ENCODE data around the gene RBL2.
"Not testable (repeated sequence)": the region's sequence is repeated elsewhere in the genome, so short reads cannot be mapped to it uniquely, and the experiment has no call there.

The RBL2 gene, protein sequence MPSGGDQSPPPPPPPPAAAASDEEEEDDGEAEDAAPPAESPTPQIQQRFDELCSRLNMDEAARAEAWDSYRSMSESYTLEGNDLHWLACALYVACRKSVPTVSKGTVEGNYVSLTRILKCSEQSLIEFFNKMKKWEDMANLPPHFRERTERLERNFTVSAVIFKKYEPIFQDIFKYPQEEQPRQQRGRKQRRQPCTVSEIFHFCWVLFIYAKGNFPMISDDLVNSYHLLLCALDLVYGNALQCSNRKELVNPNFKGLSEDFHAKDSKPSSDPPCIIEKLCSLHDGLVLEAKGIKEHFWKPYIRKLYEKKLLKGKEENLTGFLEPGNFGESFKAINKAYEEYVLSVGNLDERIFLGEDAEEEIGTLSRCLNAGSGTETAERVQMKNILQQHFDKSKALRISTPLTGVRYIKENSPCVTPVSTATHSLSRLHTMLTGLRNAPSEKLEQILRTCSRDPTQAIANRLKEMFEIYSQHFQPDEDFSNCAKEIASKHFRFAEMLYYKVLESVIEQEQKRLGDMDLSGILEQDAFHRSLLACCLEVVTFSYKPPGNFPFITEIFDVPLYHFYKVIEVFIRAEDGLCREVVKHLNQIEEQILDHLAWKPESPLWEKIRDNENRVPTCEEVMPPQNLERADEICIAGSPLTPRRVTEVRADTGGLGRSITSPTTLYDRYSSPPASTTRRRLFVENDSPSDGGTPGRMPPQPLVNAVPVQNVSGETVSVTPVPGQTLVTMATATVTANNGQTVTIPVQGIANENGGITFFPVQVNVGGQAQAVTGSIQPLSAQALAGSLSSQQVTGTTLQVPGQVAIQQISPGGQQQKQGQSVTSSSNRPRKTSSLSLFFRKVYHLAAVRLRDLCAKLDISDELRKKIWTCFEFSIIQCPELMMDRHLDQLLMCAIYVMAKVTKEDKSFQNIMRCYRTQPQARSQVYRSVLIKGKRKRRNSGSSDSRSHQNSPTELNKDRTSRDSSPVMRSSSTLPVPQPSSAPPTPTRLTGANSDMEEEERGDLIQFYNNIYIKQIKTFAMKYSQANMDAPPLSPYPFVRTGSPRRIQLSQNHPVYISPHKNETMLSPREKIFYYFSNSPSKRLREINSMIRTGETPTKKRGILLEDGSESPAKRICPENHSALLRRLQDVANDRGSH

DNA sequence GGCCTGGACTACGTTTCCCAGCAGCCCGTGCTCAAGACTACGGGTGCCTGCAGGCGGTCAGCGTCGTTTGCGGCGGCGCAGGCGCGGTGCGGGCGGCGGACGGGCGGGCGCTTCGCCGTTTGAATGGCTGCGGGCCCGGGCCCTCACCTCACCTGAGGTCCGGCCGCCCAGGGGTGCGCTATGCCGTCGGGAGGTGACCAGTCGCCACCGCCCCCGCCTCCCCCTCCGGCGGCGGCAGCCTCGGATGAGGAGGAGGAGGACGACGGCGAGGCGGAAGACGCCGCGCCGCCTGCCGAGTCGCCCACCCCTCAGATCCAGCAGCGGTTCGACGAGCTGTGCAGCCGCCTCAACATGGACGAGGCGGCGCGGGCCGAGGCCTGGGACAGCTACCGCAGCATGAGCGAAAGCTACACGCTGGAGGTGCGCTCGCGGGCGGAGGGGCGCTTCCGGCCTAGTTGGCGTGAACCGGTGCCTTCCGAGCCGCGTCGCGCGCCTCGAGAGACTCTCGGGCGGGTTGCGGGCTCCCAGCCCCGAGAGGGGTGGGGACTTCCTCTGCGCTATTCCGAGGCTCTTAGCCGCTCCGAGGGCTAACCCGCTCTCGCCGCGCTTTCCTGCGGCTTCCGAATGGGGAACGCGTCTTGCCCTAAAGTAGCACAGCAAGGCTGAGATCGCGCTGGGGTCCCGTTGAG lies at the start of gene RBL2:
Gene RBL2, plus strand, starts transcription at position 95 of the 689 bp plus-strand sequence. Its CDS starts 86 bp downstream, at position 181.
- H3K9me3 ChIP-seq (replicated peaks in 1 of 11): peaks cover 0 to 5% (median 0%) of the 10 kb centered on the region in 11 experiments; a peak in 1 of 22 replicates
- TF ChIP-seq Cebpa-rat (IDR thresholded peaks at IDR 0.05): no peak
- H3K4me1 ChIP-seq: peaks cover 10 to 21% (median 16%) of the 10 kb centered on the region in 10 experiments
- H3K27me3 ChIP-seq: no peaks in the 10 kb centered on the region
- H3K9ac ChIP-seq: peak within 1 kb of the TSS; percentile 90 to 99 (median 95)
- peak within 1 kb of the TSS; percentile 77 to 99 (median 92) for H3K4me3 ChIP-seq
- peaks cover under 1 to 23% (median 12%) of the 10 kb centered on the region in 11 experiments; a peak in 15 of 22 replicates for H3K36me3 ChIP-seq
- peak within 1 kb of the TSS; percentile 83 to 99 (median 94) for H3K27ac ChIP-seq
- H4K20me1 ChIP-seq: peaks cover 0 to 30% (median 14%) of the 10 kb centered on the region in 11 experiments; a peak in 15 of 22 replicates
- H3K4me2 ChIP-seq: peak within 1 kb of the TSS; percentile 71 to 97 (median 85)

DNA sequence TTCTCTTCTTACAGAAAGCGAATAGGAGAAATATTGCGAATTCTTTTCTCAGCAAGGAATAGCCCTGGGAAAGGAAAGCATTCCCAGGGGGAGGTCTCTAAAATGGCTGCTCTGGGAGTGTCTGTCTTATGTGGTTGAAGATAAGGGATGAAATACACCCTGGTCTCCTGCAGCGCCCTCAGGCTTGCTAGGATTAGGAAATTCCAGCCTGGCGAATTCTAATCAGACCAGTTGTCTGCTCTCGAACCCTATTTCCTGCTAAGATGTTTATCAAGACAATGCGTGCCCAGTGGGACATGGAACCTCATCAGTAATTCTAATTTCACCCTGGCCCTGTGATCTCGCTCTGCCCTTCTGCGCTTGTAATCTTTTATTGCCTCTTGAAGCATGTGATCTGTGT lies 49.7 kb upstream of the RBL2 start:
- H3K27me3 ChIP-seq, H3K4me1 ChIP-seq, H3K9ac ChIP-seq, H4K20me1 ChIP-seq, H3K4me3 ChIP-seq, H3K4me2 ChIP-seq, H3K36me3 ChIP-seq, H3K27ac ChIP-seq: not testable (repeated sequence)
- H3K9me3 ChIP-seq (replicated peaks in 1 of 11): peaks cover 34 to 48% (median 38%) of the 10 kb centered on the region in 11 experiments

DNA sequence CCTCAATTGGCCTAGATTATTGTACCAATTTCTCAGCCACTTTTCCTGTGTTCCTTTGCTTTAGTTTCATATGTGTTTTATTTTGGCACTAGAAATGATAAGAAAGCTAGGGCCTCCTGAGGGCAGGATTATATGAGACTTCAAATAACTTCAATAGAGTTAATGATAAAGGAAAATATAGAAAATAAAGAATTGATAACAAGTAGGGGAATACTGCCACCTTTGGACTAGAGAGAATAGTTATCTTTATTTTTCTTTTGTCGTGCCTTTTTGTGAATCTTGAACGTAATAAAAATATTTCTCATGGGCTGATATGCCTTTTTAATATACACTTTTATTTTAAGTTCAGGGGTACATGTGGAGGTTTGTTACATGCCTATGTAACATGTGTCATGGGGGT lies 29.3 kb upstream of the RBL2 start:
- no peaks in the 10 kb centered on the region for H4K20me1 ChIP-seq
- no peaks in the 10 kb centered on the region for H3K4me1 ChIP-seq
- TF ChIP-seq Cebpa-rat (IDR thresholded peaks at IDR 0.05): no peak
- H3K4me2 ChIP-seq: no peak overlapping the region
- H3K9me3 ChIP-seq (replicated peaks in 1 of 11): no peaks in the 10 kb centered on the region
- no peaks in the 10 kb centered on the region for H3K36me3 ChIP-seq
- no peaks in the 10 kb centered on the region for H3K27me3 ChIP-seq
- H3K9ac ChIP-seq: no peak overlapping the region
- H3K4me3 ChIP-seq: no peak overlapping the region
- no peak overlapping the region for H3K27ac ChIP-seq

DNA sequence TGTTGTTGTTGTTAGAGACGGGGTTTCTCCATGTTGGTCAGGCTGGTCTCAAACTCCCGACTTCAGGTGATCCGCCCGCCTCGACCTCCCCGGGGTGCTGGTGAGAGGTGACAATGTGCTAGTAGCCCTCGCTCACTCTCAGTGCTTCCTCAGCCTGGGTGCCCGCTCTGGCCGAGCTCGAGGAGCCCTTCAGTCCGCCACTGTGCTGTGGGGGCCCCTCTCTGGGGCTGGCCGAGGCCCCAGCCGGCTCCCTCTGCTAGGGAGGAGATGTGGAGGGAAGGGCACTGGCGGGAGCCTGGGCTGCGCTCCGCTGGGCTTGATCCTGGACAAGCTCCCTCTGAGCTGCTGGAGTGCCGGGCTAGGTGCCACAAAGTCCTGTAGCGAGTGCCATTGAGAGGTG lies 21.7 kb upstream of the RBL2 start:
- H3K27ac ChIP-seq: no peak overlapping the region
- no peak overlapping the region for H3K4me2 ChIP-seq
- no peak for TF ChIP-seq Cebpa-rat (IDR thresholded peaks at IDR 0.05)
- H4K20me1 ChIP-seq: no peaks in the 10 kb centered on the region
- H3K27me3 ChIP-seq: no peaks in the 10 kb centered on the region
- no peaks in the 10 kb centered on the region for H3K36me3 ChIP-seq
- H3K4me3 ChIP-seq: no peak overlapping the region
- H3K9me3 ChIP-seq (replicated peaks in 1 of 11): peaks cover 19 to 31% (median 28%) of the 10 kb centered on the region in 11 experiments
- no peak overlapping the region for H3K9ac ChIP-seq
- H3K4me1 ChIP-seq: peaks cover 0 to 12% (median 6%) of the 10 kb centered on the region in 10 experiments; a peak in 9 of 20 replicates

DNA sequence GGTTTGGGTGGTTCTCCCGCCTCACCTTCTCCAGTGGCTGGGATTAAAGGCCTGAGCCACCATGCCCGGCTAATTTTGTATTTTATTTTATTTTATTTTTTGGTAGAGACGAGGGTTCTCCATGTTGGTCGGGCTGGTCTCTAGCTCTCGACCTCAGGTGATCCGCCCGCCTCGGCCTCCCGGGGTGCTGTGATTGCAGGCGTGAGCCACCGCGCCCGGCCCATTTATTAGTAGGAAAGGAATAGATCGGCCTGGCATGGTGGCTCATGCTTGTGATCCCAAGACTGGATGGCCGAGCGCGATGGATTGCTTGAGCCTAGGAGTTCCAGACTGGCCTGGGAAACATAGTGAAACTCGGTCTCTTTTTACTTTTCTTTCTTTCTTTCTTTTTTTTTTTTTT lies 20.4 kb upstream of the RBL2 start:
- H3K27me3 ChIP-seq: no peaks in the 10 kb centered on the region
- H3K4me2 ChIP-seq: no peak overlapping the region
- H3K27ac ChIP-seq: no peak overlapping the region
- H3K4me1 ChIP-seq: peaks cover 0 to 12% (median 7%) of the 10 kb centered on the region in 10 experiments; a peak in 9 of 20 replicates
- TF ChIP-seq Cebpa-rat (IDR thresholded peaks at IDR 0.05): no peak
- H3K4me3 ChIP-seq: no peak overlapping the region
- peaks cover 19 to 31% (median 28%) of the 10 kb centered on the region in 11 experiments for H3K9me3 ChIP-seq (replicated peaks in 1 of 11)
- no peak overlapping the region for H3K9ac ChIP-seq
- no peaks in the 10 kb centered on the region for H4K20me1 ChIP-seq
- no peaks in the 10 kb centered on the region for H3K36me3 ChIP-seq

DNA sequence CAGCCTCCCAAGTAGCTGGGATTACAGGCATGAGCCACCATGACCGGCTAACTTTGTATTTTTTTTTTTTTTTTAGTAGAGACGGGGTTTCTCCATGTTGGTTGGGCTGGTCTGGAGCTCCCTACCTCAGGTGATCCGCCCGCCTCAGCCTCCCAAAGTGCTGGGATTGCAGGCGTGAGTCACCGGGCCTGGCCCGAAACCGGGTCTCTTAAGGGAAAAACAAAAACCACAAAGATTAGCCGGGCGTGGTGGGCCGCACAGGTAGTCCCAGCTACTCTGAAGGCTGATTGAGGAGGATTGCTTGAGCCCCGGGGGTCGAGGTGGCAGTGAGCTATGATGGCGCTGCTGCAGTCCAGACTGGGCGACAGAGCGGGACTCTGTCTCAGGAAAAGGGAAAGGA lies 19.9 kb upstream of the RBL2 start:
- TF ChIP-seq Cebpa-rat (IDR thresholded peaks at IDR 0.05): no peak
- Histone ChIP-seq H3K4me3 (no peak overlapping the region), H3K27me3 (no peaks in the 10 kb centered on the region)

DNA sequence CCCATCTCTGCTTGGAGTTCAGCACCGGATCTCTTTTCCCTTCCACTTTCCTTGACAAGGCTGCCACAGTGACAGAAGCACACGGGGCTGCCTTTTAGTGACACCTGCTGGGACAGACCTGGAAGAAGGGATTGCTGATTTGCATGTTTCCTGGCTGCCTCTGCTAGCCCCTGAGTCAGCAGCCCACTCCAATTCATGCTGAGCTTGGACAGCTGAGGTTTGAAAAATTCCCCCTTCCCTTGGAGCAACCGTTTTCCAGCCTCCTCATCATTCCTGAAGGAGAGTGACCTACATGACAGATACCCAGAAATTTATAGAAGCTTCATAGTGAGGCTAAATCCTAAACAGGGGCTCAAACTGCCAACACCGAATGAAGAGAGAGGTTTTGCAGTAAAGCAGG lies 18.8 kb upstream of the RBL2 start:
- Histone ChIP-seq H3K4me3 (no peak overlapping the region), H3K27ac (no peak overlapping the region), H3K27me3 (no peaks in the 10 kb centered on the region), H4K20me1 (no peaks in the 10 kb centered on the region), H3K4me2 (0 out of 22 replicates have a peak overlapping the region, but pooled peaks of 1 of the 11 experiments have one; percentile 0), H3K9ac (no peak overlapping the region), H3K36me3 (no peaks in the 10 kb centered on the region), H3K4me1 (peaks cover 0 to 12% (median 7%) of the 10 kb centered on the region in 10 experiments; a peak in 9 of 20 replicates), H3K9me3 (replicated peaks in 1 of 11) (peaks cover 25 to 40% (median 35%) of the 10 kb centered on the region in 11 experiments)
- no peak for TF ChIP-seq Cebpa-rat (IDR thresholded peaks at IDR 0.05)

More for the DNA sequence above, 19.9 kb upstream of the RBL2 start:
- H3K9me3 ChIP-seq (replicated peaks in 1 of 11): peaks cover 19 to 31% (median 28%) of the 10 kb centered on the region in 11 experiments
- H3K36me3 ChIP-seq: no peaks in the 10 kb centered on the region
- H3K4me1 ChIP-seq: peaks cover 0 to 12% (median 7%) of the 10 kb centered on the region in 10 experiments; a peak in 9 of 20 replicates
- no peak overlapping the region for H3K9ac ChIP-seq
- no peaks in the 10 kb centered on the region for H4K20me1 ChIP-seq
- H3K27ac ChIP-seq: no peak overlapping the region
- no peak overlapping the region for H3K4me2 ChIP-seq

DNA sequence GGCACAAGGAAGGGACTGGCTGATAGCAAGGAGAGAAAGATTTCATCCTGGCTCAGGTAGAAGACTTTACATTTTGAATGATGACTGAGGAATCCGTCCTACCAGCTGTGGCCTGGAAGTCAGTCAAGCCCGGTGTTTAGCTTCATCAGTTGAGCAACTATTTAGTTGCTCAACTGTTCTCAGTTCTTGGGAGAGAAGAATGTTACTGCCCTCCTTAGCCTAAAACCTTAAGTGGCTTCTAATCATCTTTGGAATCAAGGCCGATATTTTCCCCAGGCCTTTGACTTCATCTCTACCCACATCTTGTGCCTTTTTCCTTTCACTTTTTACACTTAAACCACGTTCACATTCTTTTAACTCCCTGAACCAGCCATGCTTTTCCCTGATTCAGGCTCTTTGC lies 17.3 kb upstream of the RBL2 start:
- H3K9me3 ChIP-seq (replicated peaks in 1 of 11): peaks cover 40 to 51% (median 44%) of the 10 kb centered on the region in 11 experiments
- H3K27me3 ChIP-seq: no peaks in the 10 kb centered on the region
- H3K36me3 ChIP-seq: no peaks in the 10 kb centered on the region
- H4K20me1 ChIP-seq: no peaks in the 10 kb centered on the region
- H3K4me2 ChIP-seq: peak overlapping the region in 8 of 11 experiments; percentile 9 to 48 (median 22); a peak in 8 of 22 replicates
- no peak overlapping the region for H3K27ac ChIP-seq
- 0 out of 22 replicates have a peak overlapping the region, but pooled peaks of 1 of the 11 experiments have one; percentile 5 for H3K9ac ChIP-seq
- H3K4me3 ChIP-seq: no peak overlapping the region
- H3K4me1 ChIP-seq: peaks cover 0 to 12% (median 7%) of the 10 kb centered on the region in 10 experiments; a peak in 9 of 20 replicates
- no peak for TF ChIP-seq Cebpa-rat (IDR thresholded peaks at IDR 0.05)
